ENCODE measurements around the gene IFNE. TPM values are rescaled to one million over a fixed set of nuclear protein-coding genes. Genes with fewer than 3 reads are reported as not detected.
"Not testable (repeated sequence)": the region's sequence is repeated elsewhere in the genome, so short reads cannot be mapped to it uniquely, and the experiment has no call there.

The IFNE gene
- total RNA-seq, 1 experiment from 2014 or later, result 0.72 TPM

DNA sequence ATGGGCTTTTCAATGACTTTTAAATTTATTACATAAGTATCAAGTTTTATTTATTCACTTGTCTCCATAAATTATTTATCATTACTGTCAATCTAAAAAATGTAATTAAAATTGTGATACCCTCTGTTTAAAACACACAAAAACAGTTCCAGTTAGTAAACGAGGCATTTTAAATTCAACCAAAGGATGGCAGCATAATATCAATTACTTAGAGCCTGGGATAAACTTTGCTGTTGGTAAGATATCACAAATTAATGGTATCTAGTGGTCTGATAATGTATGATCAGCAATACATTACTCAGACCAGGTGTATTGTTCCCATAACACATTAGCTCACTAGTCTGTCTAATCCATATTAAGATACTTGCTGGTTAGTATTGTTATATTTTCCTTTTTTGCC lies 9.6 kb upstream of the IFNE start:
- no peak for DNase-seq (ENCODE audit: low read depth)

DNA sequence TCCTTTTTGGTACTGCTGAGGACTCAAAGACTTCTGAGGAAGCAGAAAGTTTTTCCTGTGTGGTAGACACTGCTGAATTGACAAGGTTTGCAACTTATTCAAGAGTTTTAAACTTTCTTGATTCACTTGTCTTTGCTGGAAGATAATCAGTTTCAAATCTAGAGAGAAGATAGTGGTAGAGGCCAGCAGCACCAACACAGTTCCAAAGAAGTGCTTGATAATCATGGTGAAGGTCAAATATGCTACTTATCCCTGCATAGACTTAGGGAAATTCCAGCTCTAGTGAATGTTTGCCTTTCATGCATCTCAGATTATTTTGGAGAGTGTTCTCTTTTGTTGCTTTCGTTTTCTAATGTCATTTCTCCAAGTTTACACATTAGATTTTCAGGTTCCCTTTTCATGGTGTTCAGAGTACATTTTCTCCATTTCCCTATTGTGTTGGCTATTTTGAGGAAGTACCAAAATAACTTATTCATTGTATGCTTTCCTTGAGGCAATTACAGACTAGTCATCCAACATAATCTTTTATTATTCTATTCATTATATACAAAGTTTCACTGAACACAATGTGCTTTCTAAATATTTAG lies 550 bp downstream of the IFNE start:
- DNase-seq (ENCODE audit: low read depth), result no peak

DNA sequence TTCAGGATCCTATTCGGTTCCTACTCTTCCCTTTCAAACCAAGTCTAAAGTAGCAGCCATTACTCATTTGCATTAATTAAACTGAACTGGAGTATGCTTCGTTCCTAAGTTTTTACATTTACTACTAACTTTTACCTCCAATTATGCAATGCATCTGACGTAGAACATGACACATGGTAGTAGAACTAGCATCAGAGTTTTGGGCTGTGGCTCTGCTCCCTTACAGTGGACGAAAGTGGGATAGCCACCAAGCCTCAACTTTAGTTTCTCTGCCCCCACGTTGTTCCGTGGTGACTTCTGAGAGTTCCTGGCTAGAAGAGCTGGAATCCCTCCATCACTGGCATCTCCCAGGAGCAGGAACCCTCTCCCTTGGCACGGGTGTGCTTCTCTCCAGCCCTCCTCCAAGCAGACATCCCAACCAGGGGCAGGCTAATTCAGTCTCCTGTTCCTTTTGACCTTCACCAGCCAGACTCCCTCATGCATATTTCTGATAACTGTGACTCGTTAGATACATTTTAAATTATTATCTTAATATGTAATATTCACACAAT lies 2.9 kb downstream of the IFNE start:
- no peak for DNase-seq (ENCODE audit: low read depth)

DNA sequence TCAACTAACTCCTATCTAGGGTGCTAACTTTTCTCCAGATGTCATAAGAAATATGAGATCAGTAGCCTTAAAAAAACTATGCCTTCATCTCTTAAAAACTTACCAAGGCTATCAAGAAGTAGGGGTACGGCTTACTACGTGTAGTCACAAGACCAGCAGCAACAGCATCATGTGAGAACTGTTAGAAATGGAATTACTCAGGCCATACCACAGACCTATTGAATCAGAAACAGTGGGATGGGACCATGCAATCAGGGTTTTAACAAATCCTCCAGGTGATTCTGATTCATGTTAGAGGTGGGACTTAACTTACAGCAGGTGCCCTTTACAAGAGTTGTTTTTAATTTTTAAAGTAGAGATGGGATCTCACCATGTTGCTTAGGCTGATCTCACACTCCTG lies 4.6 kb downstream of the IFNE start:
- DNase-seq (ENCODE audit: low read depth), result no peak

DNA sequence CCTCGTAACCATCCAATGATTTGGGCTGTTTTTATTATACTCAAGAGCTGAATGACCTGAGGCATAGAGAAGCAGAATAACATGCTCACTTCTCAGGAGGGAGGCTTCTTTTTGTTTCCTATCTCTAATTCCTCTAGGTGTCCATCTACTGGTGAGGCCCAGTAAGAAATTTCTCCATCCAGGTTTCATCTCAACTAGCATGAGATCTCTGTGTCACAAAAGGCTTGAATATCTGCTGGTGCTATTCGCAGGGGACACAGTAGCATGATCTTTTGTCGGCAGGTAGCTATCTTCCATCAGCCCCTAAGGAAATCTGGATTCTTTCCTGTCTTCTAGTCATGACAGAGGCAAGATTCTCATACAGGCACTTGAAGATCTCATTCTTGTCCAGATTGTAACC lies 8.9 kb downstream of the IFNE start:
- no peak for DNase-seq (ENCODE audit: low read depth)

DNA sequence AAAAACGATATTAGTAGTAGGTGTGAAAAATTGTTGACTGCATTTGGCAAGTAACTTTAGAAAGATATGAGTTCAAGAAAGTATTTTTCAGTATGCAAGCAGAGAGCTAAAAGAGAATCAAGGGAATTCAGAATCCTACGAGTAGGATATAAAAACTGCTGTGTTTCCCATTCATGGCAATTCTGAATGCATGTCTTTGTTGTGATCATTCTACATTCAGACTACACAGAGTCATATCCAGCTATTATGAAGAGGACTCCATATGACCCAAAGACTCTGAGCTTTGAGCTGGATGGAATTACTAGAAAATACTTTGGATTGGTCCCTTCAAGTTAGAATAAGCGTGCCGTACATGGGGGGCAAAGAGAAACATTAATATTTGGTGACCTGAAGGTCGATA lies 12.0 kb downstream of the IFNE start:
- no peak for DNase-seq (ENCODE audit: low read depth)

DNA sequence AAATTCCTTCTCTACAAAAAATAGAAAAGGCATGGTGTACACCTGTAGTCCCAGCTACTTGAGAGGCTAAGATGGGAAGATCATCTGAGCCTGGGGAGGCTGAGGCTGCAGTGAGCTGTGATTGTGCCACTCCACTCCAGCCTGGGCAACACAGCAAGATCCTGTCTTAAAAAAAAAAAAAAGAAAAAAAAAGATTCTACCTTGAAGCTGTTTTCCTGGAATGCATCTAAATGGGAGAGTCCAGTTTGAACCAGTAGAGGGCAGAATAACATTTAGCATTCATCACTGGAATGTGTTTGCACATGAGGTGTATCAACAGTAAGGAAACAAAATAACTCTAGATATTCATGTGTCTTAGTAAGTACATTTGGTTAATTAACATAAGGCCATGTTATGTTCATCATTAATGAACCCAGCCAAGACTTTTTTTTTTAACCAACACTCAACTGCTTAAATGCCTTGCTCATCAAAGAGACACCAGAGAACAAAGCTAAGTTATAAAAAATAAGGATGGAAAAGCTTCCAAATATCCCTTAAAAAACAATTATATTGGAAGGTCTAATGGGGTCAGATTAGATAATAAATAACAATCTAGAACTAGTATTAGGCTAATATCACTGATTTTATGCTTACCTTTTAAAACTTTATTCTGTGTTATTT lies 16.1 kb downstream of the IFNE start:
- DNase-seq (ENCODE audit: low read depth), result peak; percentile 60

DNA sequence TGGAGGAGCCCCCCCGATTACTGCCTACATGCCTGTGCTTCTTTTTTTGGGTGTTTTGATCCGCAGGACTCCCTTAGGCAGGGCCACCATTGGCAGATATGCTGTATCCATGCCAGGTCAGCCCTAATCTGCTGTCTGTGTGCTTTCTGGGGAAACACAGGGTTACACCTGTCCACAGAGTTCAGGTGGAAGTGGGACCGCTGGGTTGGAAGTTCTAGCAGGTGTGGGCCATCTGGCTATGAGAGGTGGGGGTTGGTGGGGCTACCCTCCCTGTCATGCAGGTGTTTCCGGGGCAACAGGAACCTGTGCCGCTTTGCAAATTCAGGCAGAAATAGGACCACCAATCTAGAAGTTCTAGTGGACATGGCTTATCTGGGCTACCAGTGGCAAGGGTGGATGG lies 17.0 kb downstream of the IFNE start:
- DNase-seq (ENCODE audit: low read depth), result no peak

DNA sequence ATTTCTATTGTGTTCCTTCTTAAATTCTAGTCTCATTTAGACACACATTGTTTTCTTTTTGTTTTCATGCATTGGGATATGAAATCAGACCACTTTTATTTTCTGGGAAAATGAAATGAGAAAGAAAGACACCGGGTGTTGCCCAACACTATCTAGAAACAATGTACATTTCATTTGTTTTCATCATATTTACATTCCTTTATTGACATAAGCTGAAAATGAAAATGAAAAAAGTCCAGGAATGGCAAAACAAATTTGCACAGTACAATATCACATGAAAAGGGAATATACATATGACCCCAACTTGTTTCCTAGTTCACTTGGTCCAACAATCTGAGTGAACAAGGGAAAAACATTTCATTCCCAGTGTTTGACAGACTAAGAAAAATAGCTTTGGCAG lies 20.7 kb downstream of the IFNE start:
- no peak for DNase-seq (ENCODE audit: low read depth)

DNA sequence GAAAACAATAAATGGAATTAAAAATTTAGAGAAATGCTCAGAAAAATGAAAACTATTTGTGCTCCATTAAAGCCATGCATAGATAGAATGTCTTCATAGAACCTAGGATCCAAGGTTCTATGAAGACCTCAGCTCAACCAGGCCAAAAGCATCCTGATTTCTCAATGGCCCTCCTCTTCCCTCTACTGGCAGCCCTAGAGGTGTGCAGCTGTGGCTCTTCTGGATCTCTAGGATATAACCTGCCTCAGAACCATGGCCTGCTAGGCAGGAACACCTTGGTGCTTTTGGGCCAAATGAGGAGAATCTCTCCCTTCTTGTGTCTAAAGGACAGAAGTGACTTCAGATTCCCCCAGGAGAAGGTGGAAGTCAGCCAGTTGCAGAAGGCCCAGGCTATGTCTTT lies 26.8 kb downstream of the IFNE start:
- DNase-seq (ENCODE audit: low read depth), result peak; percentile 21

DNA sequence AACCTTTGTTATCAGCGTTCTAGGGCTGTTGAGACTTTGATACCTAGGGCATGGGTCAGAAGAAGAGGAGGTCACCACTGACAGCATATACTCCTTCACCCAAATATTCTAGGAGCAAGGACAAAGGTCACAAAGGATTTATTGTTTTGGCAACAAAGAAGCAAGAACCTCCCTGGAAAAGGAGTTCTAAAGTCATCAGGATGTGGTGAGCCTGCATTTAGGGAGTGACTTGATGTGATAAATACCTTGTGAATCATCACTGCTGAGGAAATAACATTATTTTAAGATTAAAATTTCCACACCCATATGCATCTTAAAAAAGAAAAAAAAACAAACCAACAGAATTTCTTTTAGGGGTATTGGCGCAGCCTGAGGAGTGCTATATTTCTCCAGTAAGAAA lies 28.0 kb downstream of the IFNE start:
- peak; percentile 35 for DNase-seq (ENCODE audit: low read depth)

DNA sequence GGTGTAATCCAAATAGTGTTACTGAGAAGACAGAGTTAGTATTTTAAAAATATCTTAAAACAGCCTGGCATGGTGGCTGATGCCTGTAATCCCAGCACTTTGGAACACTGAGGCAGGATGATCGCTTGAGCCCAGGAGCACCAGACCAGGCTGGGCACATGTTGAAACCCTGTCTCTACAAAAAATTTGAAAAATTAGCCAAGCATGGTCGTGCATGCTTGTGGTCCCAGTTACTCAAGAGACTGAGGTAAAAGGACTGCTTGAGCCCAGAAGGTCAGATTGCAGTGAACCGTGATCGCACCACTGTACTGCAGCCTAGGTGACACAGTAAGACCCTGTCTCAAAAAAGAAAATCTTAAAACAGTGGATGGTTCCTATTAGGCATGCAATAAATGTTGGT lies 29.4 kb downstream of the IFNE start:
- DNase-seq (ENCODE audit: low read depth), result no peak

DNA sequence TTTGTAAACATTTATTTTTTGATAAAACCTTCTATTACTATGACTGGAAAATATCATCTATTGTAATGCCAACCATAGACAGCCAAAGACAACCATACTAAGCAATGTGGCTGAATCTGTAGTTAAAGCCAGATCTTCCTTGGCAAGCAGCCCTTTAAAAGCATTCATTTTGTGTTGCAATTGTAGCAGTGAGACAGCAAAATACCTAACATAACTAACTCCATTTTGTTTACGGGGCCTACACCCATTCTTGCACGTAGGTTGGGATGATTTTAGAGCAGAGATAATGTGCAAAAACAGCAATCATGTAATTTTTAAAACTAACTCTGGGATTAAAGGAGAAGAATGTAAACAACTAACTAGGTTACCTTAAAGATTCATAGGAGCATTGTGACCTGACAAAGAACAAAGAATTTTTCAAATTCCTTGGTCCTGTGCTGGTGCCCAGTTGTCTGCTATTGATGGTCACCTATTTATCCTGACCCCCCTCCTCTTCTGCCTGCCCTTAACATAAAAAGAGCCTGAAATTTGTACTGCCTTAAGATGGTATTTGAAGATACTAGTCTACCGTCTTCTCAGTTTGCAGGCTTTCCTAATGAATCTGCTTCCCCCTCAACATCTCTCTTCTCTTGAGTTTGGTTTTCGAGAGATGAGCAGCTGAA lies 31.2 kb downstream of the IFNE start:
- DNase-seq (ENCODE audit: low read depth), result no peak

DNA sequence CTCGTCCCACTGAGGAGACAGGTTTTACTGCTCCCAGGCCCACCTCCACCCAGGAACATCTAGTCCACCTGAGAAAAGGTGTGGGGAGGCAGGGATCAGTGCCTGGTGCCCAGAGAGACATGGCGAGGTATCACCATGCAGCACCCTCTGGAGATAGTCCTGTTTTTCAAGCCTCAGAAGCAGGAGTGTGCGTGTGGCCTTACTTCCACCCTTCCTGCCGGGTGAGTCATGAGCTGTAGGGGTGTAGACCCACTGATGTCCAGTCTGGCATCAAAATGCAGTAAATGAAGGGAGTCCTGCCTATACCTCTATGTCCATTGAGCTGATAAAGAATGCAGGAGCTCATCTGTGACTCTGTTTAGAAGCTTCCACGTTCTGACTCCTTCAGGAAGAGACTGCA lies 32.8 kb downstream of the IFNE start:
- peak; percentile 21 for DNase-seq (ENCODE audit: low read depth)

DNA sequence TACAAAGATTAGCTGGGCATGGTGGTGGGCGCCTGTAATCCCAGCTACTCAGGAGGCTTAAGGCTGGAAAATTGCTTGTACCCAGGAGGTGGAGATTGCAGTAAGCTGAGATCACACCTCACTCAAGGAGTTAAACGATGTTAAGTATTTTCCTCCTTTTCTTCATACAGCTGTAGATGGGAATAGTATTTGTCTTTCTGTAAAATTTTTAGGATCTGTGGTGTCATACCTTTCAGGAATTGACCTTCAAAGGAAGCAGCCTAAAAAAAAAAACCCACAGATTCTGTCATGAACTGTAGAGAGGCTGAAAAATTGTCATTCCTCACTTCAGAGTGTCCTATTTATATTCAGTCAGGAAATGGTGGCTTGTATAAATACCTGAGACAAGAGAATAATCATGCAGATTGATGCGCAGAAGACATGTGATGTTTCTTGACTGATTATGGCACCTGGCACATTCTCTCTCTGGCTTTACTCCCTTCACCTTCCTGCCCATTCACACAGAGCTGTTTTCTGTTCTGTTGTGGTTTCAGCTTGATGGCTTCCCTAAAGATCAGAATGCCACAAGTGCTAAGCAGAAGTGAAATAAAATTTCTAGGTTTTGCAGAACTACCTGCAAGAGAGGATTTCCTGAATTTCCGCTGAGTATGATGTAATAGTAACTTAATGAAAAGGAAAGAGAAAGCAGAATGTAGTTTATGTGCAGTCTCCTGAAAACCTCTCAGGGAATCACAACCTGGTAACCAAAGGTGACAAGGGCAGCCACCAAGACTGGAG lies 38.1 kb downstream of the IFNE start:
- DNase-seq (ENCODE audit: low read depth), result no peak

DNA sequence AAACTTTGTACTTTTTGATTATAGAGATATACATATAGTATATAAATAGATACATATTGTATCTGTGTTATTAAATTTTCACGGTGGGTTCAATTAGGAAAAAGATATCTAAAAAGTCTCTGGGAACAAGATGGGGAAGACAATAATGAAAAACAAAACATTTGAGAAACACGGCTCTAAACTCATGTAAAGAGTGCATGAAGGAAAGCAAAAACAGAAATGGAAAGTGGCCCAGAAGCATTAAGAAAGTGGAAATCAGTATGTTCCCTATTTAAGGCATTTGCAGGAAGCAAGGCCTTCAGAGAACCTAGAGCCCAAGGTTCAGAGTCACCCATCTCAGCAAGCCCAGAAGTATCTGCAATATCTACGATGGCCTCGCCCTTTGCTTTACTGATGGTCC lies 42.0 kb downstream of the IFNE start, which contains the start of gene IFNA1:
TSS of gene IFNA1 (plus strand) at position 301 of the 400 bp plus-strand sequence. CDS start at position 370, 69 bp downstream.
- DNase-seq (ENCODE audit: low read depth), result no peak

DNA sequence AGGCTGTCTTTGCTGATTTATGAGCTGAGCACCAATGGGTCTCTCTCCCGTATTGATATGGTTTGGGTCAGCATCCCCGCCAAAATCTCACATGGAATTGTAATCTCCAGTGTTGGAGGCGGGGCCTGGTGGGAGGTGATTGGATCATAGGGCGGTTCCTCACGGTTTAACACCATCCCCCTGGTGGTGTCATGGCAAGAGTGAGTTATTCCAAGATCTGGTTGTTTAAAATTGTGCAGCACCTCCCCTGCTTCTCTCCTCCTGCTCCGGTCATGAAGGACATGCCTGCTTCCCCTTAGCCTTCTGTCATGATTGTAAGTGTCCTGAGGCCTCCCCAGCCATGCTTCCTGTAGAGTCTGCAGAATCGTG lies 47.1 kb downstream of the IFNE start:
- not testable (repeated sequence) for DNase-seq (ENCODE audit: low read depth)

DNA sequence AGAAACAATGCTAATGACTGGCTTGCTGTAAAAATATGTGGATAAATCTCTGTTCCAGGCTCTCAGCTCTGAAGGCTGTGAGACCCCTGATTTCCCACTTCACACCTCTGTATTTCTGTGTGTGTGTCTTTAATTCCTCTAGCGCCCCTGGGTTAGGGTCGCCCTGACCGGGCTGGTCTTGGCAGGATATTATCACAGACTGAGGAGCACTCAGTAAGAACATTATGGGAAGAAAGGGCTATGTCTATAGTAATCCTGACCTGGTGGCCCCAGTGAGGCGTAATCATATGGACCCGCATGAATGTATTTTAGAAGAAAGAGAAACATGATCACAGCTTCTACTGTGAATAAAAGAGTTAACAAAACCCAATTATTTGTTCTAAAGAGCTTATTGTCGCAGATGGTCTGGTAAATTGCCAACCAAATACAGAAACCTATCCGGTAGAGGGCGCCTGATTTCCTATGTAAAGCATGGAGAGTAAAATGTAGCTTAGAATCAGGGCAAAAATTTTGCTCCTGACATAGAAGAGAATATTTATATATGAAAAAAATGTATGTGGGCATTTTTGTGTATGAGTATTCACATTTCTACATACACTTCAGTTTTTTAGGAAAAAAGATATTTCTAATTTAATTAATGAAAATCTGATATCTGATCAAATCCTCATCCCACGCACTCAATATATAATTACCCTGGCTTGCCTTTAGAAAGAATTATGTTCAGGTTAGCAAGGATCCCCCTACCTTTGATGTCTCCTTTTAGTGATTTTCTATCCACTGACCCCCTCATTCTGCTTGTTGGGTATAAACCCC lies 47.7 kb downstream of the IFNE start:
- DNase-seq (ENCODE audit: low read depth), result peak; percentile 61

DNA sequence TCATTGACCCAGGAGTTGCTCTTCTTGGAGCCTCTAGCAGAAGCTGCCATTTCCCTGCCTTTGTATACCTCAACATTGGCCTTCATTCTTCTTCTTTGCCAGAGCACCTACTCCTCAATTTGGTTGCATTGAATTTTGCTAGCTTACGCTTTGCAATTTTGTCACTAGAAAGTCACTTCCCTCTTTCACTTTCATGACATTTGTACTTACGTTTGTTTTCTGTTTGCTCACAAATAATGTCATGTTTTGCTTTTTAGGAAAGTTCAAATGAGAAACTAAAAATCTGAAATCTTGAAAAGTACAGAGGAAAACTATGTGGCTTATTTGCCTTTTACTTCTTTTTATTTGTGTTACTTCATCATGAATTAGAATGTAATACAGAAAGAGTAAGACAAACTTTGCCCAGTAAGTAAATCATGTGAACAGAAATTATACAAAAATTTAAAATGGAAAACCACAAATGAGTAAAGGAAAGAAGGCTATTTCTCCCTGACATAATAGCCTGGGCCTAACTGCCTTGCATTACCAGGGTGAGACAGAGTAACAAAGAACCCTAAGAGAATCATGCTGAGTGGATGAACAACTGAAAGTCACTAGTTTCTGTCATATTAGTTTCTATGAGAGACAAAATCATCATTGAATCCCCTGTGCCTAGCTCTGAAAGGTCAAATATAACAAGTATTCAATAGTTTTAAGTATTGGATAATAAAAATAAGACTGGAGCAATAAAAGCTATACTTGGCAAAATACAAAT lies 49.3 kb downstream of the IFNE start:
- DNase-seq (ENCODE audit: low read depth), result no peak

All from RPMI7951 (cell line).